PC-3 (cell line): ENCODE measurements around the gene BMP7. TPM values are rescaled to one million over a fixed set of nuclear protein-coding genes. Genes with fewer than 3 reads are reported as not detected.

Experiments used
- ATAC-seq: fragments of 200-7000 bp; cut with Tn5 transposase; 2 replicates; pipeline ENCODE4 v1.9.1; 2020; ENCODE audit warnings: mild to moderate bottlenecking, moderate library complexity
- BruUV-seq: library from RNA; stranded (reverse); fragments of 400-500 nt; replicated peaks from 2 replicates; lab custom pipeline; 2021; lab: Mats Ljungman, UMichigan
- CTCF ChIA-PET: fragments of 300-600 bp; sonication (Branson Sonifier 250); formaldehyde crosslinking; loops from one replicate; lab custom pipeline; 2022; ENCODE audit warnings: antibody characterized with exemption; lab: Charles Lee
- POLR2A ChIA-PET: fragments of 300-600 bp; sonication (Branson Sonifier 250); formaldehyde crosslinking; loops from one replicate; lab custom pipeline; 2022; ENCODE audit warnings: antibody characterized with exemption; ENCODE audit not compliant: unreplicated experiment; lab: Charles Lee
- DNase-seq: peaks from one replicate; pipeline ENCODE4 v3.0.0-alpha.2; 2015
- H2AFZ ChIP-seq: fragments of 300-600 bp; sonication (generic); 2 replicates; pipeline ENCODE4 v1.6.0; 2016; ENCODE audit warnings: antibody characterized with exemption, low read length
- H3F3A ChIP-seq: fragments of 300-600 bp; sonication (generic); one replicate; pipeline ENCODE4 v1.6.0; 2017; ENCODE audit warnings: antibody characterized with exemption, low read length, control low read depth, mild to moderate bottlenecking; ENCODE audit not compliant: unreplicated experiment
- H3K27ac ChIP-seq: fragments of 300-600 bp; sonication (generic); 2 replicates; pipeline ENCODE4 v1.5.1; 2016; ENCODE audit warnings: mild to moderate bottlenecking, low read length
- H3K27me3 ChIP-seq: fragments of 300-600 bp; sonication (generic); 2 replicates; pipeline ENCODE4 v1.6.1; 2016; ENCODE audit warnings: low read length, mixed read lengths
- H3K36me3 ChIP-seq: fragments of 300-600 bp; sonication (generic); 2 replicates; pipeline ENCODE4 v1.6.1; 2016; ENCODE audit warnings: low read depth, mixed run types, low read length, mixed read lengths
- H3K4me1 ChIP-seq: fragments of 300-600 bp; sonication (generic); 2 replicates; pipeline ENCODE4 v1.5.1; 2016; ENCODE audit warnings: low read length; ENCODE audit not compliant: insufficient read depth
- H3K4me2 ChIP-seq: fragments of 300-600 bp; sonication (generic); 2 replicates; pipeline ENCODE4 v1.6.0; 2016; ENCODE audit warnings: low read length
- H3K4me3 ChIP-seq: fragments of 300-600 bp; sonication (generic); 2 replicates; pipeline ENCODE4 v1.5.1; 2016; ENCODE audit warnings: mild to moderate bottlenecking, low read length, mixed read lengths
- H3K79me2 ChIP-seq: fragments of 300-600 bp; sonication (generic); 2 replicates; pipeline ENCODE4 v1.6.1; 2017; ENCODE audit warnings: low read length, mixed read lengths
- H3K9ac ChIP-seq: fragments of 300-600 bp; sonication (generic); 2 replicates; pipeline ENCODE4 v1.6.0; 2016; ENCODE audit warnings: mild to moderate bottlenecking, low read length
- H3K9me2 ChIP-seq: fragments of 300-600 bp; sonication (generic); replicated peaks from 2 replicates; pipeline ENCODE4 v1.6.1; 2016; ENCODE audit warnings: mixed run types, low read length, mixed read lengths
- H3K9me3 ChIP-seq: fragments of 300-600 bp; sonication (generic); 2 replicates; pipeline ENCODE4 v1.6.1; 2016; ENCODE audit warnings: low read length, mixed read lengths
- H4K20me1 ChIP-seq: fragments of 300-600 bp; sonication (generic); 2 replicates; pipeline ENCODE4 v1.6.1; 2016; ENCODE audit warnings: low read length, mixed read lengths
- EZH2 ChIP-seq: fragments of 300-600 bp; sonication (generic); IDR thresholded peaks from one replicate; pipeline ENCODE4 v1.6.1; 2017; ENCODE audit warnings: antibody characterized with exemption, mild to moderate bottlenecking, low read length; ENCODE audit not compliant: unreplicated experiment
- EZH2phosphoT487 ChIP-seq: fragments of 300-600 bp; sonication (generic); IDR thresholded peaks from 2 replicates; pipeline ENCODE4 v1.6.1; 2018; ENCODE audit warnings: mild to moderate bottlenecking, antibody characterized with exemption, low read length, borderline replicate concordance
- intact Hi-C: fragments of 100-400 bp; cut with micrococcal nuclease; formaldehyde crosslinking; loops from 2 replicates; pipeline ENCODE4 v1.9.0; 2023
- total RNA-seq: library from RNA; depleted of rRNA; stranded (reverse); fragments of >200 nt; gene quantifications from 2 replicates; pipeline ENCODE4 v1.2.3, GENCODE V29; 2014
- TF ChIP-seq, protein P1 (sequence below): fragments of 300-600 bp; sonication (generic); conservative IDR thresholded peaks from 2 replicates; pipeline ENCODE4 v1.5.1; 2017; ENCODE audit warnings: antibody characterized with exemption, low read depth, mild to moderate bottlenecking, low read length

Gene BMP7
- total RNA-seq, 1 experiment from 2014 or later, result not detected

DNA sequence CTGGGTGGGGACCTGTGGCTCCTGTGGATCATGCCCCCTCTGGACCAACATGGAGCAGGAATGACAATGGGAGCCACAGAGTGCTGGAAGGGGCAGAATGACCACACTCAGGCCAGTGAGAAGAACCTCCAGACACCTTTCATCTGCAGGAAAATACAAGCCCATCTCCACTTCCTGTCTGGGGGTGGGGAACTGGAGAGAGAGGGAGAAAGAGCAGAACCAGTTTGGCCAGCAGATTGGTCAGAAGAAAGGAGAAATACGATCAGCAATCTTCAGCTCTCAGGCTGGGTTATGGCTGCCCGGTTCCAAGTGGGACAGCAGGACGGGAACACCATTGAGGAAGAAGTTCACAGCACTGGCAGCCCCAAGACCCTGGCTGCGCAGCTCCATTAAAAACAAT is 37.0 kb downstream of the BMP7 start:
- BruUV-seq, result no TSS peak
- no peaks in the 10 kb centered on the region for H3K9me3 ChIP-seq
- H3K9me2 ChIP-seq, result no peaks in the 10 kb centered on the region
- no peaks in the 10 kb centered on the region for H4K20me1 ChIP-seq
- peak overlapping the region; percentile 3; the same call in 1 of the 2 replicates for H3K4me2 ChIP-seq
- H2AFZ ChIP-seq, result 0 out of 2 replicates have a peak overlapping the region, but pooled peaks have one; percentile 19
- no peaks in the 10 kb centered on the region for H3K79me2 ChIP-seq
- no peak overlapping the region for H3K9ac ChIP-seq
- CTCF ChIA-PET, result interaction anchor here (0.6 kb wide), 1 partner anchor 170 kb away, joined by 4 read pairs; no protein-coding TSS in a partner anchor
- no peaks in the 10 kb centered on the region for H3K36me3 ChIP-seq
- TF ChIP-seq EZH2phosphoT487 (no peak), EZH2 (no peak)
- TF ChIP-seq, protein P1, sequence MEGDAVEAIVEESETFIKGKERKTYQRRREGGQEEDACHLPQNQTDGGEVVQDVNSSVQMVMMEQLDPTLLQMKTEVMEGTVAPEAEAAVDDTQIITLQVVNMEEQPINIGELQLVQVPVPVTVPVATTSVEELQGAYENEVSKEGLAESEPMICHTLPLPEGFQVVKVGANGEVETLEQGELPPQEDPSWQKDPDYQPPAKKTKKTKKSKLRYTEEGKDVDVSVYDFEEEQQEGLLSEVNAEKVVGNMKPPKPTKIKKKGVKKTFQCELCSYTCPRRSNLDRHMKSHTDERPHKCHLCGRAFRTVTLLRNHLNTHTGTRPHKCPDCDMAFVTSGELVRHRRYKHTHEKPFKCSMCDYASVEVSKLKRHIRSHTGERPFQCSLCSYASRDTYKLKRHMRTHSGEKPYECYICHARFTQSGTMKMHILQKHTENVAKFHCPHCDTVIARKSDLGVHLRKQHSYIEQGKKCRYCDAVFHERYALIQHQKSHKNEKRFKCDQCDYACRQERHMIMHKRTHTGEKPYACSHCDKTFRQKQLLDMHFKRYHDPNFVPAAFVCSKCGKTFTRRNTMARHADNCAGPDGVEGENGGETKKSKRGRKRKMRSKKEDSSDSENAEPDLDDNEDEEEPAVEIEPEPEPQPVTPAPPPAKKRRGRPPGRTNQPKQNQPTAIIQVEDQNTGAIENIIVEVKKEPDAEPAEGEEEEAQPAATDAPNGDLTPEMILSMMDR, result no peak
- ATAC-seq (no peak), DNase-seq (peak; percentile 33)
- H3K4me1 ChIP-seq, result 0 out of 2 replicates have a peak, but pooled peaks cover 5% of the 10 kb centered on the region
- peaks cover 41% of the 10 kb centered on the region for H3K27me3 ChIP-seq
- H3F3A ChIP-seq, result no peaks in the 10 kb centered on the region
- intact Hi-C loops, result no loop called here
- no peak overlapping the region for H3K27ac ChIP-seq
- H3K4me3 ChIP-seq, result no peak overlapping the region
- POLR2A ChIA-PET, result no interaction called here

DNA sequence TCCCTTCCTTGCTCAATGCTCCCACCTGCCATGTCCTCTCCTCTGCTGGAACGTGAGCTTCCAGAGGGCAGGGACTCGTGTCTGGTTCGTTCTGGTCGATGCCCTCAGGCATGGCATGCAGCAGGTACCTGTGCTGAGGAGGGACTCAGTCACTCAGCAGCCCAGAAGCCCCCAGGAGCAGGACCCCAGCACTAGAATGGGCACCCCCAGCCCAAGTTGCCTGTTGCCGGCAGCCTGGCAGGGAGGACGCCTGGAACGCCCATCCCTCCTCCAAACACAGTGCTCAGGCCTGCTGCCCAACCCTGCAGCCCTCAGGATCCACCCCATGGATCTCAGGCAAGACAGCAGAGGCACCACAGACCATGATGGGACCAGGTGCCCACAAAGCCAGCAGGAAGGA is 40.6 kb downstream of the BMP7 start:
- H3F3A ChIP-seq, result no peaks in the 10 kb centered on the region
- no peak overlapping the region for H2AFZ ChIP-seq
- H3K4me1 ChIP-seq, result 0 out of 2 replicates have a peak, but pooled peaks cover 11% of the 10 kb centered on the region
- H3K4me3 ChIP-seq, result no peak overlapping the region
- no TSS peak for BruUV-seq
- H3K79me2 ChIP-seq, result no peaks in the 10 kb centered on the region
- H3K9me2 ChIP-seq, result no peaks in the 10 kb centered on the region
- H4K20me1 ChIP-seq, result no peaks in the 10 kb centered on the region
- ATAC-seq, result no peak
- ChIA-PET POLR2A (no interaction called here), CTCF (no interaction called here)
- no peak overlapping the region for H3K27ac ChIP-seq
- no peak overlapping the region for H3K4me2 ChIP-seq
- no peak for TF ChIP-seq EZH2
- TF ChIP-seq EZH2phosphoT487, result no peak
- TF ChIP-seq, protein P1, result no peak
- H3K9me3 ChIP-seq, result no peaks in the 10 kb centered on the region
- DNase-seq, result no peak
- no peaks in the 10 kb centered on the region for H3K36me3 ChIP-seq
- intact Hi-C loops, result no loop called here
- peaks cover 5% of the 10 kb centered on the region; the same call in 1 of the 2 replicates for H3K27me3 ChIP-seq
- H3K9ac ChIP-seq, result no peak overlapping the region

DNA sequence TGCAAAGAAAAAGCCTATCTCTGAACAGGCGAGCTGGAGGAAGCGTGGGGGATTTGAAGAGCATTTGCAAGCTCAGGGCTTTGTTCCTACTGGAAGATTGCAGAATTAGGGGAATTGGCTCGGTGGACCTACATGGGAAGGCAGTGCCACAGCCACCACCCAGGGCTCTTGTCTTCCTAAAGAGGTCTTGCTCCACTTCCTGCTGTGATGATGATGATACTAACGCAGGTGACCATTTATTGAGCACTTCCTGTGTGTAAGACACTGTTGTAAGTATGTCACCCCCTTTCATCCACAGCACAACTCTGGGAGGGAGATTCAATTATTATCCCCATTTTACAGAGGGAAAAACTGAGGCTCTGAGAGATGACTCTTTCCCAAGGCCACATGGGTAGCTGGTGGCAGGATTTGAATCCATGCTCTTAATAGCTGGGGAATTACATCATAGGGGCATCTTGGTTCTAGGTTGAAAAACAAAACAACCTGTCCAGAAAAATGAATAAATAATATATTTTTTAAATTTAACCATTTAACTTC is 41.2 kb downstream of the BMP7 start:
- CTCF ChIA-PET, result no interaction called here
- Histone ChIP-seq H3K4me1 (0 out of 2 replicates have a peak, but pooled peaks cover 11% of the 10 kb centered on the region), H3F3A (no peaks in the 10 kb centered on the region), H3K36me3 (no peaks in the 10 kb centered on the region), H3K27ac (no peak overlapping the region), H3K4me3 (no peak overlapping the region), H3K79me2 (no peaks in the 10 kb centered on the region), H3K9me3 (no peaks in the 10 kb centered on the region), H3K27me3 (peaks cover 5% of the 10 kb centered on the region; the same call in 1 of the 2 replicates), H3K9ac (no peak overlapping the region), H4K20me1 (no peaks in the 10 kb centered on the region), H3K9me2 (no peaks in the 10 kb centered on the region), H2AFZ (no peak overlapping the region), H3K4me2 (no peak overlapping the region)
- TF ChIP-seq, protein P1, result no peak
- TF ChIP-seq EZH2 (no peak), EZH2phosphoT487 (no peak)
- ATAC-seq, result no peak
- BruUV-seq, result no TSS peak
- intact Hi-C loops, result no loop called here
- POLR2A ChIA-PET, result no interaction called here
- DNase-seq, result no peak
